SK-N-SH treated with all-trans-retinoic acid at 6 μM for 48 hours (cell line): Measurements from ENCODE around the gene GOLGA3.

Experiments used
- CREB5 ChIP-seq: fragments of 250-450 bp; sonication (Bioruptor Pico); IDR thresholded peaks from 2 replicates; pipeline ENCODE4 v1.5.1; 2020; ENCODE audit warnings: low read depth, mild to moderate bottlenecking, moderate library complexity
- ESRRG ChIP-seq: fragments of 250-450 bp; sonication (Bioruptor Pico); IDR thresholded peaks from 2 replicates; pipeline ENCODE4 v1.6.1; 2021; ENCODE audit warnings: mild to moderate bottlenecking
- OSR1 ChIP-seq: fragments of 250-450 bp; sonication (Bioruptor Pico); IDR thresholded peaks from 2 replicates; pipeline ENCODE4 v1.8.0; 2022; ENCODE audit warnings: moderate library complexity, mild to moderate bottlenecking, inconsistent platforms
- ZFP30 ChIP-seq: fragments of 450-650 bp; formaldehyde crosslinking; IDR thresholded peaks from 2 replicates; pipeline ENCODE4 v1.5.0; 2022; ENCODE audit warnings: mild to moderate bottlenecking, moderate library complexity
- ZNF70 ChIP-seq: fragments of 450-650 bp; formaldehyde crosslinking; IDR thresholded peaks from 2 replicates; pipeline ENCODE4 v1.5.0; 2020; ENCODE audit warnings: mild to moderate bottlenecking, moderate library complexity
- ZNF8 ChIP-seq: fragments of 450-650 bp; formaldehyde crosslinking; IDR thresholded peaks from 2 replicates; pipeline ENCODE4 v1.5.0; 2020; ENCODE audit warnings: mild to moderate bottlenecking, moderate library complexity
- TF ChIP-seq, protein P1 (sequence below): fragments of 250-450 bp; sonication (Bioruptor Pico); IDR thresholded peaks from 2 replicates; pipeline ENCODE4 v1.5.1; 2021; ENCODE audit warnings: mild to moderate bottlenecking, moderate library complexity
- TF ChIP-seq, protein P2 (sequence below): fragments of 250-450 bp; sonication (Bioruptor Pico); IDR thresholded peaks from 2 replicates; pipeline ENCODE4 v1.8.0; 2020; ENCODE audit warnings: mild to moderate bottlenecking, moderate library complexity, borderline replicate concordance

GRCh38 chr12:132851465-132851864, 22.8 kb upstream of the GOLGA3 start:
- TF ChIP-seq ZFP30, result no peak
- TF ChIP-seq CREB5 (CRISPR knock-in tag), result no peak
- TF ChIP-seq, protein P1, sequence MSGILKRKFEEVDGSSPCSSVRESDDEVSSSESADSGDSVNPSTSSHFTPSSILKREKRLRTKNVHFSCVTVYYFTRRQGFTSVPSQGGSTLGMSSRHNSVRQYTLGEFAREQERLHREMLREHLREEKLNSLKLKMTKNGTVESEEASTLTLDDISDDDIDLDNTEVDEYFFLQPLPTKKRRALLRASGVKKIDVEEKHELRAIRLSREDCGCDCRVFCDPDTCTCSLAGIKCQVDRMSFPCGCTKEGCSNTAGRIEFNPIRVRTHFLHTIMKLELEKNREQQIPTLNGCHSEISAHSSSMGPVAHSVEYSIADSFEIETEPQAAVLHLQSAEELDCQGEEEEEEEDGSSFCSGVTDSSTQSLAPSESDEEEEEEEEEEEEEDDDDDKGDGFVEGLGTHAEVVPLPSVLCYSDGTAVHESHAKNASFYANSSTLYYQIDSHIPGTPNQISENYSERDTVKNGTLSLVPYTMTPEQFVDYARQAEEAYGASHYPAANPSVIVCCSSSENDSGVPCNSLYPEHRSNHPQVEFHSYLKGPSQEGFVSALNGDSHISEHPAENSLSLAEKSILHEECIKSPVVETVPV, result no peak
- TF ChIP-seq OSR1 (CRISPR knock-in tag), result no peak
- TF ChIP-seq, protein P2, sequence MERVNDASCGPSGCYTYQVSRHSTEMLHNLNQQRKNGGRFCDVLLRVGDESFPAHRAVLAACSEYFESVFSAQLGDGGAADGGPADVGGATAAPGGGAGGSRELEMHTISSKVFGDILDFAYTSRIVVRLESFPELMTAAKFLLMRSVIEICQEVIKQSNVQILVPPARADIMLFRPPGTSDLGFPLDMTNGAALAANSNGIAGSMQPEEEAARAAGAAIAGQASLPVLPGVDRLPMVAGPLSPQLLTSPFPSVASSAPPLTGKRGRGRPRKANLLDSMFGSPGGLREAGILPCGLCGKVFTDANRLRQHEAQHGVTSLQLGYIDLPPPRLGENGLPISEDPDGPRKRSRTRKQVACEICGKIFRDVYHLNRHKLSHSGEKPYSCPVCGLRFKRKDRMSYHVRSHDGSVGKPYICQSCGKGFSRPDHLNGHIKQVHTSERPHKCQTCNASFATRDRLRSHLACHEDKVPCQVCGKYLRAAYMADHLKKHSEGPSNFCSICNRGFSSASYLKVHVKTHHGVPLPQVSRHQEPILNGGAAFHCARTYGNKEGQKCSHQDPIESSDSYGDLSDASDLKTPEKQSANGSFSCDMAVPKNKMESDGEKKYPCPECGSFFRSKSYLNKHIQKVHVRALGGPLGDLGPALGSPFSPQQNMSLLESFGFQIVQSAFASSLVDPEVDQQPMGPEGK (CRISPR knock-in tag), result no peak
- TF ChIP-seq ESRRG (CRISPR knock-in tag), result no peak
- TF ChIP-seq ZNF8 (CRISPR knock-in tag), result no peak
- TF ChIP-seq ZNF70, result no peak
